Medulla oblongata (tissue), 1 donor: ENCODE measurements around the gene MS4A14.
"Not testable (repeated sequence)": the region's sequence is repeated elsewhere in the genome, so short reads cannot be mapped to it uniquely, and the experiment has no call there.

Source experiments
- DNase-seq: peaks from one replicate; pipeline ENCODE4 v3.0.0-alpha.2; 2015; ENCODE audit errors: extremely low spot score

The MS4A14 gene, protein sequence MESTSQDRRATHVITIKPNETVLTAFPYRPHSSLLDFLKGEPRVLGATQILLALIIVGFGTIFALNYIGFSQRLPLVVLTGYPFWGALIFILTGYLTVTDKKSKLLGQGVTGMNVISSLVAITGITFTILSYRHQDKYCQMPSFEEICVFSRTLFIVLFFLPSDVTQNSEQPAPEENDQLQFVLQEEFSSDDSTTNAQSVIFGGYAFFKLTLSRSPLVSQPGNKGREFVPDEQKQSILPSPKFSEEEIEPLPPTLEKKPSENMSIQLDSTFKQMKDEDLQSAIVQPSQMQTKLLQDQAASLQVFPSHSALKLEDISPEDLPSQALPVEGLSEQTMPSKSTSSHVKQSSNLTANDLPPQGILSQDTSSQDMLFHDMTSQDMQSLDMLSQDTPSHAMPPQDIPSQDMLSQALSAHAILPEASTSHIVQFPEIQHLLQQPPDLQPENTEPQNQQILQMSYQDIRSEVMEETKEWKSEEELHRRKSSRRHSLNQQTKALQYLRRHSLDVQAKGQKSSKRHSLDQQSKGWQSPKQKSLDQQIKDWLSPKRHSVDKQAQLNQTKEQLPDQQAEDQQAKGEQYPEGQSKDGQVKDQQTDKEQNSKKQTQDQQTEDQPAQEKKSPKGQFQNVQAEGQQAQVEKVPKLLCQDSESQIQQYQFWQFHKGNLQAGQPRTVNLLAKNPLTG

DNA sequence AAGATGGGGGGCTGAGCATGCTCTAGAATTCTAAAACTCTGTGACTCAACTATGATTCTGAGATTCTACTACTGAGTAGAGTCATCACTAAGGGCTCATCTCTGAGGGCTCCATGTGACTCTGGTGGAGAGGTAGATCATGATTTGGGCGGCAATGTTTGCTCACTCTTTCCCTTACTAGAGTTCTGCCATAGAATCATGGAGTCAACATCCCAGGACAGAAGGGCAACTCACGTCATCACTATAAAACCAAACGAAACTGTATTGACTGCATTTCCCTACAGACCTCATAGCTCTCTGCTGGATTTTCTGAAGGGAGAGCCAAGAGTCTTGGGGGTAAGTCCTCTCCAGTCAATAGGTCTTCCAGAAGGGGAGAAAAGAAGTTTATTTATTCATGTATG is at the start of gene MS4A14:
Gene MS4A14 (plus strand): TSS at position 78 of the 400 bp plus-strand sequence. CDS start 120 bp downstream, at position 198.
- DNase-seq = no peak

DNA sequence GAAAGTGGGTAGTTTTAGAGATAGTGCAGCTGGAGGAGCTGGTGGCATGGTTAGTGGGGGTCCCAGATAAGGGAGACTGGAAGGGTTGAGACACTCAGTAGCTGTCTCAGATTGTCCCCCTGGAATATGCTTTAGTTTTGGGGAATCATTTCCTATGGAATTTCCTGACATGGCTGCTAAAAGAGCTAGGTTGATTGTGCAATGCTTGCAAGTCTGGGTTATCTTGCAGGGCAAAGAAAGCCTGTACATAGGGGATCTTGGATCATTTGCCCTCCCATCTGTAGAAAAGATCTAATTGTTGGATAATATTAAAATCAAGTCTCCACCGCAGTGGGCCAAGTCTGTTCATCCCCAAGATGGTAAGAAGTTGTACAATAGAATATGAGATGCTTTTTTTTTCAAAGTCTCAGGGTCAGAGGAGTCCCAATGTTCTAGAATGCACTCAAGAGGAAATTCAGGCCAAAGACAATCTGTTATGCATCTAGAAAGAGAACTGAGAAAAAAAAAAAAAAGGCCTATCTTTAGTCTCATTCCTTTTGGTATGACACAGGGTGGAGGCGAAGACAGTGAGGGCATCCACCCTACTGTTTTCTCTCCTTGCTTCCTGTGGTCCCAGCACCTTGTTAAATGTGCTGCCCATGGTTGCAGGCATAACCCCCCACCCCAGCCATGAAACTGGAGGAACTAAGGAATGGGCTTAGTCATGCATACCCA is 49.0 kb upstream of the MS4A14 start:
- DNase-seq = no peak

DNA sequence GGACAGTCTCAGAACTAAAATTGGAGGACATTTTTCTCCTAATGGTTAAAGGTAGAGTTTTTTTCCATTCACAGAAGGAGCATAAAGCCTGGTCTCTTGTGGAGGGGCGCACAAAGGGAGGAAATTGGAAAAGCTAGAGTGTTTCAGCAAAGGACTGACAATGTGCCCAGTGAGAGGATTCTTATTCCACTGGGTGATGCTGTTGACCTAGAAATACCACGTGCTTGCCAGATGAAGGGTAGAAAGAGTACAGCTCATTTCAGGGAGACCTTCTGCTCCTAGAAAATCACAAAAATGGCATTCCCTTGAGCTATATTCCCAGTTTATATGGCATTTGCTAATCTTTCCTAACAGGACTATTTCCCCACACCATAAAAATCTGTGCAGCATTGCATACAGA is 48.1 kb upstream of the MS4A14 start:
- no peak for DNase-seq

DNA sequence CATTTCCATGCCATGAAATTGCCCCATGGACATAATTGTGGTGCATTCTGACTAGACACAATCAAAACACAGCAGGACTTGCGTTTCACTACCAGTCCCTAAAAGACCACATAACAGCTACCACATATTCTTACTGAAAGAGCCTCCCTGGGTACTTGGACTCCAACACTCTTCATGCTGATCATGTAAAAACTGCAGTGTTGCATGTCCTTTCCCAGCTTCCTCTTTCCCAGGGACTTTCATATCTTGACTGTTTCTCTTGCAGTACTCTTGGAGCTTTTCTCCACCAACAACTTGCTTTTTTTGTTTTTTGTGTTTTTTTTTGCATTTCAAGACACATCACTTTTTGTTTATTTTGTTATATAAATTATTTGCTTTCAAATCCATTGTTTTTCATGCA is 46.3 kb upstream of the MS4A14 start:
- peak; percentile 61 for DNase-seq

DNA sequence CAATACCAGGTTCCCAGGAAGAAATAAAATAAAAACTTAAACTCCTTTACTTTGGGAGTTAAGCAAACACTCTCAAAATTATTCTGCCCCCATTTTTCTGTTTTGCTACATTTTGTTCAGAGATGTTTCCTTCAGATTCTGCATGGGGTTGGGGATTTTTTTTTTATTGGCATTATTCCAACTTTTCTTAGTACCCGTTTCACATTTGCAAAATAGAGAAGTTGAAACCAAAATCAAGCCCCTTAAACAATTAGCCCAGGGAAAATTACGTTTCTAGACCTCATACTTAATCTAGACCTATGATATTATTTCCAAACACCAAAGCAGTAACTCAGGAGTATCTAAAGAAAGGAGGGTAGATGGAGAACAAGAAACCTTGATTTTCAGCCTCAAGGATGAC is 38.5 kb upstream of the MS4A14 start:
- DNase-seq = no peak

DNA sequence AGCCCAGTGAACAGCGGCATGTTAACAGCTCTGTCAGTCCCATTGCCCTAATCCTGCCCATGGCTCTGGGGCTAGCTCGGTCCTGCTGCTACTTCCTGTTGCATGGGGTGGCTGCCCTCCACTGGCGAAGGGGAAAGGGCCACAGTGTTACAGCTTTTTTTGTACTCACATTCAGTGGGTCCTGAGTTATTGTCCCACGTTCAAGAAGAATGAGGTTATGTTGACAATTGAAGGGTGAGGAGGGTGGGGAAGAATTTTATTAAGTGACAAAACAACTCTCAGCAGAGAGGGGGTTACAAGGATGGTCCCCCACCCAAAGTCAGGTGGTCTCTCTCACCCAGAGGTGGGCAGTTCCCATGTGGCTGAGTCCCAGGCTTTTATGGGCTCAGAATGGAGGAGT is 35.6 kb upstream of the MS4A14 start:
- DNase-seq = no peak

DNA sequence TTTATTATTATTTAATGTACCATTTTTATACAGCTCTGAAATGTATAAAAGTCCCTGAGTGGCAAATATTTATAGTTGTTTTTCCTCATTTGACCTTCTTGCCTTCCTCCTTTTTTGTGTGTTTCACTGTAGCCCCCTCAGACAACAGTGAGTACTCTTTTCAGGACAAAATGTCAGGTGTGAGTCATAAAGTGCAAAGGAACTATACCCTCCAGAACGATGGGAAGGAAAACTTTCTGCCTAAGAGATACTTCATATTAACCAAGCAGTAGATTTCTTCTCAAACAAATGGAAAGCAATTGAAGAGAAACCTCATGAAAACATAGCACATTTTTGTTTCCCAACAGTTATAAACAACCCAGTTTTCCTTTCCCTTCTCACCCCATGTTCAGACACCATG is 34.0 kb upstream of the MS4A14 start:
- DNase-seq = no peak

DNA sequence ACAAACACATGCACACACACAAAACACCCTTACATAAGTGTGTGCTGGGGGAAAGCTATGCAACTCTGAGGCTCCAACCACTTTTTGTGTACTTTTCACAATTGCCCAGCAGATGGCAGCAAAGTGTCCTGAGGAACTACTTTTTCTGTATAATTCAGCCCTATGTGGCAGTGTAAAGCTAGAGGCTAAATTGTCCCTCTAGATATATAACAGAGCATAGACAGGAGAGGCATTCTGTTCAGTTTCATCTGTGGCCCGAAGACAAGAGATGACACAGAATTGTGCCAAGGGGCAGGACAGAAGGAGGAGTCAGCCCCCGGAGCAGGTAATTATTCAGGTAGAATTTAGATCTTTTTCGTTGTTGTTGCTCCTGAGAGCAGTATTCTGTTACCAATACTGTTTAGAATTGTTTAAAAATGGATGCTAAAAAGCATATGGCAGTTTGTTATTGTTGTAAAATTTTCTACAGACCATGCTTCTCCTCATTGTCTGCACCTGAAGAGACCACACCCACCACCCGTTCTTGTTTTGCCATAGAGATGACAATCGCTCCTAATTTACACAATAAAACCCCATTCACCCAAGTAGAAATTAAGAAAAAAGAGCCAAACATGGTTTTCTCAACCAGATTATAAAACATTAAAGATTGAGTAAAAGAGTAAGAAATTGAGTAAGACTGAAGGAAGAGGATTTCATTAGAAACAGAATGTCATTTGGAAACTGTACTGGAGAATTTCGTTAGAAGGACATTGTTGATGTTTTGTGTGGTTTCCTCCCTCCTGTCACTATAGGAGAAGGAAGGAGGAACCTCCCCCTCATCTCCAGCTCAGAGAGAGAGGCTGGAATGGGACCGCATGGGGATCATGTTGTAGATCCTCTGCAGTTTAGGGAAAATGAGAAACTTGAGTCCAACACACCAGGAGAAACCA is 32.5 kb upstream of the MS4A14 start:
- peak; percentile 88 for DNase-seq

DNA sequence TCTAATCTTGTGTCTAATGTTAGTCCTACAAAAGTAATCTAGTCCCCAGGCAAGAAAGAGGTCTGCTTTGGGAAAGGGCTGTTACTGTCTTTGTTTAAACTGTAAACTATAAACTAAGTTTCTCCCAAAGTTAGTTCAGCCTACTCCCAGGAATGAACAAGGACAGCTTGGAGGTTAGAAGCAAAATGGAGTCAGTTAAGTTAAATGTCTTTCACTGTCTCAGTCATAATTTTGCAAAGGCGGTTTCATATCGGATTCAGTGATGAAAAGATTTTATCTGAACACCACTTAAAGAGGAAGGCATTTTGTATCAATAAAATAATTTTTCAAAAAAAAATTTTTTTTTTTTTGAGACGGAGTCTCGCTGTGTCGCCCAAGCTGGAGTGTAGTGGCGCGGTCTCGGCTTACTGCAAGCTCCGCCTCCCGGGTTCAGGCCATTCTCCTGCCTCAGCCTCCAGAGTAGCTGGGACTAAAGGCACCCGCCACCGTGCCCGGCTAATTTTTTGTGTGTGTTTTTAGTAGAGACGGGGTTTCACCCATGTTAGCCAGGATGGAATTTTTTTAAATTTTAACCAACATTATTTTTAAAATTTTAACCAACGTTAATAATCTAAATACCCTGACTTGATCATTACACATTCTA is 29.9 kb upstream of the MS4A14 start:
- DNase-seq = not testable (repeated sequence)

DNA sequence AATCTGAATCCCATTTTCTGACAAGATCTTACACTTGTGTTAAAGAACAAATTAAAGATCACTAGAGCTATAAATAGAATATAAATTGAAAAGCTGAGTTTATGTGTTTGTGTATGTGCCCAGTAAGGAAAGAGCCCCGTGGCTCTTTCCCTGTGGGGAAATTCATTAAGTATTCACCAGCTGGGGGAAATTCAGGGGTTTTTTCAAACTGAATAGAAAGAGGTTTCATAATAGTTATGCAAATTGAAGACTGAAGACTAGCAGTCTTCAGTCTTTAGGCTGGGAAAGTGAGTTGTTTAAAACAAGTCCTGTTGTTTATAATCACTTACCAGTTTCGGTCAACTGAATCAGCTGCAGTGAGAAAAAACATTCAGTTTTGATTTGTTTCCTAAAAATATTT is 29.2 kb upstream of the MS4A14 start:
- no peak for DNase-seq

DNA sequence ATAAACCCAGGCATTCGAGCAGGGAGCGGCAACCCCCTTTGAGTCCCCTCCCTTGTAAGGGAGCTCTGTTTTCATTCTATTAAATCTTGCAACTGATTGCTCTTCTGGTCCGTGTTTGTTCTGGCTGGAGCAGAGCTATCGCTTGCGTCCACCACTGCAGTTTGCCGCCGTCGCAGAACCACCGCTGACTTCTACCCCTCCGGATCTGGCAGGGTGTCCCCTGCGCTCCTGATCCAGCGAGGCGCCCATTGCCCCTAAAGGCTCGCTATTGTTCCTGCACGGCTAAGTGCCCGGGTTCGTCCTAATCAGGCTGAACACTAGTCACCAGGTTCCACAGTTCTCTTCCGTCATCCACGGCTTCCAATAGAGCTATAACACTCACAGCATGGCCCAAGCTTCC is 28.4 kb upstream of the MS4A14 start:
- no peak for DNase-seq

DNA sequence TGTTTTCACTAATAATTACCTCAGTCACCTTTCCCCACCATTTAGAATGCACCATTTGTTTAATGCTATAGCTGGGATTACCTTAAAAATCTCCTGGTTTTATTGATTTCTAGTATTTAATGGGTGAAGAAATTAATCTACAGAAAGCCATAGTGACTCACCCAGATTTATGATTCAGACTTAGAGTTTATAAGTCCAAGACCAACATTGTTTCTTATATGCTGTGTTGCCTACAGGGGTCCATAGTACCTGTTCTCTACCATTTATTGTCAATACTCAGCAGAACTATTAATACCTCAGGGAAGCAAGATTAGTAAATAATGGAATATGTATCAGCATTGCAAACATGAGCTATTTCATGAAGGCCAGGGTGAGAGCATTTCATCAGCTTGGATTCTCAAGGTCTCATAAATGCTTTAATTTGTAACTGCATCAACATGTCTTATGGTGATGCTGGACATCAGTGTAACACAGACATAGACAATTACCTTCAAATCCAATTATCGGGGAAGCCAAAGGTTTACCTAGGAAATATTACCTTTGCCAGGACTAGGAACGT is 25.9 kb upstream of the MS4A14 start:
- DNase-seq = no peak

DNA sequence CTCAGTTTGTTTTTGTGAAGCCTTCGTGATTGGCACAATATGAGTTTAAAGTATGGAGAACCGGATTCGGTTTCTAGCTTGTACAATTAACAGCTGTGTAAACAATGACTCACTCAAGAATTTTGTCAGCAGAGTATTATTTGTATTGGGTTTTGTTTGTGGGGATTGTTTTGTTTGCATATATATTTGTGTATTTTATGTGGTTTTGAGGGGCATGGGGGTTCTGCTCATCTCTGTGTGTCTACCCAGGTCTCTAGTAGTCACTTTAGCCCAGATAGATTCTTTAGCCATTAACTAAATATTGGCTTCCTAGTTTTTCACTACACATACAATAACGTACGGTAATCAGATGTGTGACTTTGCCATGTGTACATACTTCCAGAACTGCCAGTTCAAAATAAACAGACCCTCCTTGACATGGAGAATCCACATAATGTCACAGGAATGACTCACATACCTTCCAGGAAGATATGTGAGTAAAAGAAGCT is 25.4 kb upstream of the MS4A14 start:
- no peak for DNase-seq

DNA sequence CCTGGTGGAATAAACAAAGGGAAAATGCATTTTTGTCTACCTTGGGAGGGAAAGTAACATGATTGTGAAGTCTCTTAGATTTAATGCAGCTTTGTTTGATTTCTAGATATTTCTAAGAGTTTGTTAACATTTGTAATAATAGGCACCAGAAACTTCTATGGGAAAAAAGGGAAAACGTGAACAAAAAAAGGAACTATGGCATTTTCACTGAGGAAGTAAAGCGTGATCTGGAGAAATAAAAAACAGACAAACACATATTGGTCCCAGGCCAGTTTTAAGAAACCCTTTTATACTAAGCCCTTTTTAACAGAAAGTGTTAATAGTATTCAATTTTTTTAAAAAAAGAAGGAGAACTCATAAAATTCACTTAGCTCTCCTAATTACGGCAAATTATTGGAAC is 24.9 kb upstream of the MS4A14 start:
- no peak for DNase-seq

DNA sequence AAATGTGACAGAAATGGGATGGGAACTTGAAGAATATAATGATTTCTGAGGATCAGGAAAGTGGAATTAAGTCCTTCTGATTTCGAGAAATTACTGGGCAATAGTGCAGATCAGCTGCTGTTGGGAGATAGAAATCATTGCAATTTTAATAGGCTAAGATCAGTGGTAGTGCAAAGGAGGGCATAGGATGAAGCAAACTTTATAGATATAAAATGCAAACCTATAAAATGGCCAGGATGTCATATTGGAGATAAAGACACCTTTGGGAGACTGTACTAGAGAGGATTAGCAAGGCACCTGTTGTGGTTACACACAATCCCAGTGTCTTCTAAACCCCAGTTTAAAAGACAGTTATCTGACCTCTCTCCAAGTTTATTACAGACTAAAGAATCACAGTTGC is 24.4 kb upstream of the MS4A14 start:
- DNase-seq = no peak

DNA sequence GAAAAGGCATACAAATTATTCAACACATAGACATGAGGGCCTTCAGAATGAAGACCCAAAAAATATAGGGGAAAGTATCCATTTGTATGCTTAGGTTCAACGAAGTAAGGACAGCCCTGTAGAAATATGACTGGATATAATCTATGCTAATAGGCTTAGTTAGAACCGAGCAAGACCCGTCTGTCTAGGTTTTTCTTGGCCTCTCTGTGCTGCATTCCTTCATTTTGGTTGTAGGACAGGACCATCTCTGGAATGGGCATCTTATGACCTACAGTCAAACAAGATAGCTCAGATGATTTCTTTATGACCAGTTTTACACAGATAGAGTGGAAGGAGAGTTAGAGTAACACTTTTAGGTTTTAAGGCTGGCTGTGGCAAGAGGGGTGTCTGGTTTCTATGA is 23.5 kb upstream of the MS4A14 start:
- no peak for DNase-seq

DNA sequence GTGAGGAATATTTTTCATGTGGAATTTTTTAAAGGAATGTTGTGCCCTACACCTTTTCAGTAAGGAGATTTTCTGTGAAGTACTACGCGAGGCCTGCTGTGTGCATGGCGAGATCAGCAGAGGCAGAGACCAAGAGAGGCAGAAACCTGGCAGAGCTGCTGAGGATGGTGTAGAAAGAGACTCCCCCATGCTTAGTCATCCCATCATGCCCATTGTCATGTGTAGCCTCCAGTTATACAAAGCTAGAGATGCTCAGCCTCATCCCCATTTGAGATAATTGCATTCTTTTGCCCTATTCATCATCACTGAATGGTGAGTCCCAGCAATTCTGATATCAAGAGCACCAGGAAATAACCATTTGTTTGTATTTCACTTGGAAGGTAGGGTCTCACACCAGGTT is 20.9 kb upstream of the MS4A14 start:
- DNase-seq = no peak

DNA sequence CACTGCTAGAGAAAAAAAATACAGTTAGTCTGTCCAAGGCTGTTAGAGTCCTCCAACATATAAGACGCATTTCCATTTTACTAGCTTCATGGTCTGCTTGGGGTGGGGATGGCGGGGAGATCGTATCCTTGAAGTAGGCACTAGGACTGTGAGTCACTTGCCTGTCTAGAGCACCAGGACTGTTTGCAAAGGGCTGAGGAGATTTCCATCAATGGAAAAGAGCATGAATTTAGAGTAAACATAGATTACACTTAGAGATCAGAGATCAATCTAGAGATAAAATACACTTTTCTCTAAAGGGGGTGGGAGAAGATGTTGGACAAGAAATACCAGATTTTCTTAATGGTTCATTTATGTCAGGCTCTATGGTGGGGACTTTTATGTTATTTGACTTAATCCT is 19.7 kb upstream of the MS4A14 start:
- no peak for DNase-seq

DNA sequence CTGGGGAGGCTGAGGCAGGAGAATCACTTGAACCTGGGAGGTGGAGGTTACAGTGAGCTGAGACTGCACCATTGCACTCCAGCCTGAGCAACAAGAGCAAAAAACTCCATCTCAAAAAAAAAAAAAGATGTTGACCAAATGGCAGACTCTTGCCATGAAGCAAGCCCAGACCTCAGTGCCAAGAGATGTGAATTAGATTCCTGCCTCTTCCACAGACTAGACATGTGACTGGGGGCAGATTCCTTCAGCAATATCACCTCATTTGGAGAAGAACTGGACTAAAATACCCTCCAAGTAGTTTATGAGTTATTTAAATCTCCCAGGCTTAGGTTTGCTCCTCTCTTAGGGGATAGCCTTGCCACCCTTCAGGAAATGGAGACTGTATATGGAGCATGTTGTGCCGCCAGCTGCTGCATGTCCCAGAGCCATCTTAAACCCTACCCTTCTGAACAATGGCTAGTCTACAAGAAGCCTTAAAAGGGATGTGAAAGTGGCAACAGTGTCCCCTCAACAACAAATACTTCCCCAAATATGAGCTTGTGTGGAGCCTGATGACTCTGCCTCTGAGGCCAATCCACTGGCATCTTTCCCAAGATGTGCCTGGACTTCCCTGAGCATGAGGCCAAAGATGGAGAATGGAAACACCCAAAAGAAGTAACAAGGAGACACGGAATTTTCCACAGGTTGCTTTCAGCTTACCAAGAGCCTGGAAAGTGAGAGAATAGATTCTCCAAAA is 18.7 kb upstream of the MS4A14 start:
- peak; percentile 89 for DNase-seq

DNA sequence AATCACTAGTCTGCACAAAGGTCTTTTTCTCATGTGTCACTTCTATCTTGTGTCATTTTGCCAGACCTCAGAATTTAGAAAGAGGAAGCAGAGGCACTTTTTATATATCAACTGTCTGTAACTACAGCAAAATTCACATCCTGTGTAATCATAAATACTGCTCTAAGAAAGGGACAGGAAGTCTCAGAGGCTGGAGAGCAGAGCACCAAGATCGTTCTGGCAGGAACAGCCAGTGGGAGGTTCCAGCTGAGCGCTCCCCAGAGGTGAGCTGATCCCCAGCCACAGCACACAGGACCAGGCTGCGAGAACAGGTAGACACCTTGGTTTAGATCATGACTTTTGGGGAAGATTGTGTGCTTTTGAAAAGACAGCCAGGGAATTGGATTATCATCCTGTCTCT is 17.9 kb upstream of the MS4A14 start, which contains the start of gene MS4A7:
Gene MS4A7 (plus strand): TSS at position 179 of the 400 bp plus-strand sequence. CDS start 4,610 bp downstream, outside the sequence.
- peak; percentile 75 for DNase-seq
